ENCODE results near the gene ATF5. TPM values are rescaled to one million over a fixed set of nuclear protein-coding genes. Genes with fewer than 3 reads are reported as not detected.
"Not testable (repeated sequence)": the region's sequence is repeated elsewhere in the genome, so short reads cannot be mapped to it uniquely, and the experiment has no call there.

ATF5 gene
- polyA plus RNA-seq, 2 donors, result 15.5 to 24.3 TPM

DNA sequence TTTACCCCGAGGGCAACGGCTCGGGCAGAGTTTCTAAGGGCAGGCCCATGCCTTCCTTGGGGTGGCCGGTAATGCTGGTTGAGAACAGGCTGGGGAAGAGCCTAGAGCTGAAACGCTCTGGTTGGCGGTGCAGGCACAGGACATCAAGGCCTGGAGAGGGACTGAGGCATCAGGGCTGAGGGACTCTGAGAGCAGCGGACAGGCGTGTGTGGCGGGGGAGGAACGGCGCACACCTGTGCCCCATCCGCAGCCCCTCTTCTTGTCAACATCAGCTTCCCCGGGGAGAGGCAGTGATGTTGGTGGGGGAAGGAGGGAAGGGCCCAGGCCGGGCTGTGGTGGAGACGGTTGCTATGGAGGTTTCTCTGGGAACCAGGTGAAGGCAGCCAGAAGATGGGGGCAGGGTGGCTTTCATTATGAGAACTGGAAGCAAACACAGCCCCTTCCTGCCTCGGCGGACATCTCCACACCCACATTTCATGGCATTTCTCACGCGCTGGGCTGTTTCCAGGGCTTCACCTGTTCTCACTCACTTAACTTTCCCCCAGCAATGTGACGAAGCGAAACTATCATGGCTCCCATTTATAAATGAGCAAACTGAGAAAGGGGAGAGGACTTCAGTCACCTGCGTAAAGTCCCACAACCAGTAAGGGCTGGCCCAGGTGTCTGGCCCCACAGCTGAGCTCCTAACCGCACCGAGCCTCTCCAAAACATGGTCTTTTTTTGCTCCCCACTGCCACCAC is 8.2 kb upstream of the ATF5 start:
- peaks cover 7 to 42% of the 10 kb centered on the region in 2 donors for H3K36me3 ChIP-seq (ENCODE audit: control insufficient read depth in 2 of 2, insufficient read depth in 2 of 2, low read length in 1 of 2)

DNA sequence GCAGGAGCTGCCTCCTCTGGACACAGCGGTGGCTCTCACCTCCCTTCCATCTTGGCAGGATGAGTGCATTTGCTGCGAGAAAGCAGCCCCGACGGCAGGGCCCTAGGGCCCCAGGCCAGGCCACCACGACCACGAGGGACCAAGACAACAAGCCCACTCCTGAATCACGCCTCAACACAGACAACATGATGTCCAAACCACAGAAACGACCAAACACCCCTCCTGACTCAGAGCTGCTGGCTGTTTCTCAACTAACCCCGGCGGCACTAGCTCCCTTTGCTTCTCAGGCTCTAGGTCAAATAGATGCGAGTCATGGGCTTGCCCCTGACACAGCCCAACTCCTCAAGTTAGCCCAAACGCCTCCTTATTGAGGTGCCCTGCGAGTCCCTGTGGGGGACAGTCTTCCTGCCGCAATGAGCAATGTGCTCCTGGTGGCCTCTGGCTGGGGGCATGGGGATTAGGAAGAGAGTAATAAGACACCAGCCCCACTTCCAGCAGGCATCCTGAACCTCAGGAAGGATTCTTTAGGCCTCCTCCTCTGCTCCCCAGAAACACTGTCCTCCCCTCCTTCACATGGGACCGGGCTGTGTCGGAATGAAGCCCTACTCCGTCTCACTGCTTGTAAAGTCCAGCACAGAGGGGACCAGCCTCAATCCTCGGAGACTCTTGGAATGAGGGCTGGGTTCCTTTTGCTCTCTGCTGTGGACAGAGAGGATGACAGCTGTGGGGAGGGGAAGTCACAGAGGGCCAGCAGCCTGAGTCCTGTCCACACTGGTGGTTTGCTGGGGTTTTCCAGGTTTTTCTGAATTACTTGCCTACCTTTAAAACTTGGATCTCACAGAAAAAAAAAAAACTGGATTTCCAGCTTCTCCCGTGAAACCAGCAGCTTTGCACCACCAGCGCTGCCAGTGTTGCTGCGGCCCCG is 6.9 kb upstream of the ATF5 start:
- WGBS, 2 donors, result 78 to 80% methylated on average over 22 of the region's 22 CpGs
- Histone ChIP-seq H3K4me3 (ENCODE audit: low read depth in 1 of 2, low read length in 2 of 2) (no peak overlapping the region), H3K4me1 (ENCODE audit: control insufficient read depth in 2 of 2, insufficient read depth in 2 of 2, low read length in 1 of 2) (peaks cover 0 to 2% of the 10 kb centered on the region in 2 donors), H3K36me3 (ENCODE audit: control insufficient read depth in 2 of 2, insufficient read depth in 2 of 2, low read length in 1 of 2) (peaks cover 7 to 39% of the 10 kb centered on the region in 2 donors), H3K27me3 (ENCODE audit: control insufficient read depth in 1 of 2, insufficient read depth in 2 of 2, low read length in 2 of 2) (no peaks in the 10 kb centered on the region), H3K27ac (ENCODE audit: low read depth in 2 of 2, low read length in 1 of 2) (no peak overlapping the region), H3K9me3 (ENCODE audit: control insufficient read depth in 2 of 2, insufficient read depth in 1 of 2, low read depth in 1 of 2, low read length in 1 of 2) (no peaks in the 10 kb centered on the region)

More for the DNA sequence above, 8.2 kb upstream of the ATF5 start:
- H3K9me3 ChIP-seq (ENCODE audit: control insufficient read depth in 2 of 2, insufficient read depth in 1 of 2, low read depth in 1 of 2, low read length in 1 of 2), result no peaks in the 10 kb centered on the region
- H3K4me3 ChIP-seq (ENCODE audit: low read depth in 1 of 2, low read length in 2 of 2), result no peak overlapping the region
- H3K27ac ChIP-seq (ENCODE audit: low read depth in 2 of 2, low read length in 1 of 2), result no peak overlapping the region
- H3K4me1 ChIP-seq (ENCODE audit: control insufficient read depth in 2 of 2, insufficient read depth in 2 of 2, low read length in 1 of 2), result peaks cover 0 to 2% of the 10 kb centered on the region in 2 donors
- H3K27me3 ChIP-seq (ENCODE audit: control insufficient read depth in 1 of 2, insufficient read depth in 2 of 2, low read length in 2 of 2), result no peaks in the 10 kb centered on the region
- WGBS, 2 donors, result 91% methylated on average over 24 of the region's 24 CpGs

GRCh38 chr19:49923055-49924003 is 5.7 kb upstream of the ATF5 start:
- Histone ChIP-seq H3K27ac (ENCODE audit: low read depth in 2 of 2, low read length in 1 of 2) (no peak overlapping the region), H3K36me3 (ENCODE audit: control insufficient read depth in 2 of 2, insufficient read depth in 2 of 2, low read length in 1 of 2) (peaks cover 7 to 35% of the 10 kb centered on the region in 2 donors), H3K4me1 (ENCODE audit: control insufficient read depth in 2 of 2, insufficient read depth in 2 of 2, low read length in 1 of 2) (peaks cover 0 to 8% of the 10 kb centered on the region in 2 donors), H3K27me3 (ENCODE audit: control insufficient read depth in 1 of 2, insufficient read depth in 2 of 2, low read length in 2 of 2) (no peaks in the 10 kb centered on the region), H3K9me3 (ENCODE audit: control insufficient read depth in 2 of 2, insufficient read depth in 1 of 2, low read depth in 1 of 2, low read length in 1 of 2) (no peaks in the 10 kb centered on the region), H3K4me3 (ENCODE audit: low read depth in 1 of 2, low read length in 2 of 2) (no peak overlapping the region)
- WGBS, 2 donors, result 87 to 88% methylated on average over 31 of the region's 31 CpGs

GRCh38 chr19:49924004-49924880 is 4.8 kb upstream of the ATF5 start:
- Histone ChIP-seq H3K36me3 (ENCODE audit: control insufficient read depth in 2 of 2, insufficient read depth in 2 of 2, low read length in 1 of 2) (peaks cover 7 to 35% of the 10 kb centered on the region in 2 donors), H3K9me3 (ENCODE audit: control insufficient read depth in 2 of 2, insufficient read depth in 1 of 2, low read depth in 1 of 2, low read length in 1 of 2) (no peaks in the 10 kb centered on the region), H3K4me3 (ENCODE audit: low read depth in 1 of 2, low read length in 2 of 2) (no peak overlapping the region), H3K27me3 (ENCODE audit: control insufficient read depth in 1 of 2, insufficient read depth in 2 of 2, low read length in 2 of 2) (no peaks in the 10 kb centered on the region), H3K27ac (ENCODE audit: low read depth in 2 of 2, low read length in 1 of 2) (no peak overlapping the region), H3K4me1 (ENCODE audit: control insufficient read depth in 2 of 2, insufficient read depth in 2 of 2, low read length in 1 of 2) (peaks cover 0 to 6% of the 10 kb centered on the region in 2 donors)
- 79 to 81% methylated on average over 25 of the region's 25 CpGs for whole genome bisulfite sequencing, 2 donors

DNA sequence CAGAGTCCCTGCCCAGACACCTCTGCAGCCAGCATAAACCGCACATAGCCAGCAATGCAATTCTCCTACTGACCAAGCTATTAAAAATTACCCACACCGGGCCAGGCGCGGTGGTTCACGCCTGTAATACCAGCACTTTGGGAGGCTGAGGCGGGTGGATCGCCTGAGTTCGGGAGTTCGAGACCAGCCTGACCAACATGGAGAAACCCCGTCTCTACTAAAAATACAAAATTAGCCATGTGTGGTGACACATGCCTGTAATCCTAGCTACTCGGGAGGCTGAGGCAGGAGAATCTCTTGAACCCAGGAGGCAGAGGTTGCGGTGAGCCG is 4.2 kb upstream of the ATF5 start:
- not testable (repeated sequence) for H3K27me3 ChIP-seq (ENCODE audit: control insufficient read depth in 1 of 2, insufficient read depth in 2 of 2, low read length in 2 of 2); H3K27ac ChIP-seq (ENCODE audit: low read depth in 2 of 2, low read length in 1 of 2); H3K4me3 ChIP-seq (ENCODE audit: low read depth in 1 of 2, low read length in 2 of 2); H3K9me3 ChIP-seq (ENCODE audit: control insufficient read depth in 2 of 2, insufficient read depth in 1 of 2, low read depth in 1 of 2, low read length in 1 of 2); H3K4me1 ChIP-seq (ENCODE audit: control insufficient read depth in 2 of 2, insufficient read depth in 2 of 2, low read length in 1 of 2)
- WGBS, 2 donors, result 91 to 93% methylated on average over 13 of the region's 13 CpGs
- H3K36me3 ChIP-seq (ENCODE audit: control insufficient read depth in 2 of 2, insufficient read depth in 2 of 2, low read length in 1 of 2), result peaks cover 7 to 35% of the 10 kb centered on the region in 2 donors

DNA sequence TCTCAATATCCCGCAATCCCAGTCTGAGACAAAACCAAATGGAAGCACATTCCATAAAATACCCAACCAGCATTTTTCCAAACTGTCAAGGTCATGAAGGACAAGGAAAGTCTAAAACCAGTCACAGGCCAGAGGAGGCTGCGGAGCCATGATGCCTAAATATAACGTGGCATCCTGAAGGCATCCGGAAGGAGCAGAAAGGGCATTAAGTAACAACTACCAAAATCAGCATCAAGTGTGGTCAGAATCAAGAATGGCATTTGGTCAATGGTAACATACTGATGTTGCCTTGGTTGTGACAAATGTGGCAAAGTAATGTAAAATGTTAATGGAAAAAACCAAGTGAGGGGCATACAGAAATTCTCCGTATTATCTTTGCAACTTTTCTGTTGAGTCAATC is 3.5 kb upstream of the ATF5 start:
- H3K36me3 ChIP-seq (ENCODE audit: control insufficient read depth in 2 of 2, insufficient read depth in 2 of 2, low read length in 1 of 2), result peaks cover 7 to 34% of the 10 kb centered on the region in 2 donors
- peaks cover 0 to 6% of the 10 kb centered on the region in 2 donors for H3K4me1 ChIP-seq (ENCODE audit: control insufficient read depth in 2 of 2, insufficient read depth in 2 of 2, low read length in 1 of 2)
- H3K27ac ChIP-seq (ENCODE audit: low read depth in 2 of 2, low read length in 1 of 2), result no peak overlapping the region
- no peak overlapping the region for H3K4me3 ChIP-seq (ENCODE audit: low read depth in 1 of 2, low read length in 2 of 2)
- 94 to 96% methylated on average over 5 of the region's 5 CpGs for WGBS, 2 donors
- H3K27me3 ChIP-seq (ENCODE audit: control insufficient read depth in 1 of 2, insufficient read depth in 2 of 2, low read length in 2 of 2), result no peaks in the 10 kb centered on the region
- no peaks in the 10 kb centered on the region for H3K9me3 ChIP-seq (ENCODE audit: control insufficient read depth in 2 of 2, insufficient read depth in 1 of 2, low read depth in 1 of 2, low read length in 1 of 2)

DNA sequence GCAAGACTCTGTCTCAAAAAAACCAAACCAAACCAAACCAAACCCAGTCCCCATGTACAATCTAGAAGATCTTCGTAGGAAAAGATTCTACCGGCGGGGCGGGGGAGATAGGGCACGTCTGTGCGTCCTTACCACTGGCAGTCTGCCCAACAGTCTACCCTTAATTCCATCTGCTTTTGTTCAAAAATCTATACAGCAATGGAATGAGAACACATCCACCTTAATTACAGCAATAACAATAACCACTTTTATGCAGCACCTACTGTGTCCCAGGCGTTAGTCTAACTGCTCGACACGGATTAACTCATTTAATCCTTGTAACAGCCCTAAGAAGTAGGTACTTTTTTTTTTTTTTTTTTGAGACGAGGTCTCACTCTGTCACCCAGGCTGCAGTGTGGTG is 2.5 kb upstream of the ATF5 start:
- H3K9me3 ChIP-seq (ENCODE audit: control insufficient read depth in 2 of 2, insufficient read depth in 1 of 2, low read depth in 1 of 2, low read length in 1 of 2), result no peaks in the 10 kb centered on the region
- 89 to 92% methylated on average over 10 of the region's 10 CpGs for WGBS, 2 donors
- no peaks in the 10 kb centered on the region for H3K27me3 ChIP-seq (ENCODE audit: control insufficient read depth in 1 of 2, insufficient read depth in 2 of 2, low read length in 2 of 2)
- no peak overlapping the region for H3K4me3 ChIP-seq (ENCODE audit: low read depth in 1 of 2, low read length in 2 of 2)
- peaks cover 0 to 6% of the 10 kb centered on the region in 2 donors for H3K4me1 ChIP-seq (ENCODE audit: control insufficient read depth in 2 of 2, insufficient read depth in 2 of 2, low read length in 1 of 2)
- peaks cover 7 to 26% of the 10 kb centered on the region in 2 donors for H3K36me3 ChIP-seq (ENCODE audit: control insufficient read depth in 2 of 2, insufficient read depth in 2 of 2, low read length in 1 of 2)
- no peak overlapping the region for H3K27ac ChIP-seq (ENCODE audit: low read depth in 2 of 2, low read length in 1 of 2)

- H3K27me3 ChIP-seq (ENCODE audit: control insufficient read depth in 1 of 2, insufficient read depth in 2 of 2, low read length in 2 of 2), result no peaks in the 10 kb centered on the region
- H3K4me1 ChIP-seq (ENCODE audit: control insufficient read depth in 2 of 2, insufficient read depth in 2 of 2, low read length in 1 of 2), result peaks cover 0 to 6% of the 10 kb centered on the region in 2 donors
- H3K4me3 ChIP-seq (ENCODE audit: low read depth in 1 of 2, low read length in 2 of 2), result no peak overlapping the region
- H3K27ac ChIP-seq (ENCODE audit: low read depth in 2 of 2, low read length in 1 of 2), result no peak overlapping the region
- no peaks in the 10 kb centered on the region for H3K9me3 ChIP-seq (ENCODE audit: control insufficient read depth in 2 of 2, insufficient read depth in 1 of 2, low read depth in 1 of 2, low read length in 1 of 2)
- H3K36me3 ChIP-seq (ENCODE audit: control insufficient read depth in 2 of 2, insufficient read depth in 2 of 2, low read length in 1 of 2), result peaks cover 5 to 23% of the 10 kb centered on the region in 2 donors
- 80% methylated on average over 14 of the region's 14 CpGs for WGBS, 2 donors
Observed at GRCh38 chr19:49927526-49928264, 1.3 kb upstream of the ATF5 start.
